Measurements from ENCODE around the gene INO80D.

Gene INO80D

DNA sequence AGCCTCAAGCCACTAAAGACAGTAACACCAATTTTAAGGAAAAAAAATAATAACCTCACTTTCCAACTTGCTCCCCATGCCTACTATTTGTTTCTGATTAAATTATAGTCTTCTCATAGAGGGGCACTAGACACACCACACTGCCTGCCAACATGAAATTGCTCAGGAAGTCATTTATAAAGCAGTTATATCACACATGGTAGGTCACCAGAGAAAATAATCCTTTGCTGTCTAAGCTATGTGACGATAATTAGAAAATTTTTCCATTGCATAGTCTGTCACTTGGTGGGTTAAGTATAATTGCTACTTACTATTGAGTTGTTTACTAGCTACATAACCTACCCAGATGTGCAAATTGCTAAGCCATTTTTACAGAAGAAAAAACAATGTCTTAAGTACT lies 85.2 kb downstream of the INO80D start:
- ChIA-PET POLR2A (no interaction called here), CTCF (interaction anchor here (1.5 kb wide), 1 partner anchor 9 kb away, joined by 4 read pairs; no protein-coding TSS in a partner anchor)
- TF ChIP-seq, protein P1, sequence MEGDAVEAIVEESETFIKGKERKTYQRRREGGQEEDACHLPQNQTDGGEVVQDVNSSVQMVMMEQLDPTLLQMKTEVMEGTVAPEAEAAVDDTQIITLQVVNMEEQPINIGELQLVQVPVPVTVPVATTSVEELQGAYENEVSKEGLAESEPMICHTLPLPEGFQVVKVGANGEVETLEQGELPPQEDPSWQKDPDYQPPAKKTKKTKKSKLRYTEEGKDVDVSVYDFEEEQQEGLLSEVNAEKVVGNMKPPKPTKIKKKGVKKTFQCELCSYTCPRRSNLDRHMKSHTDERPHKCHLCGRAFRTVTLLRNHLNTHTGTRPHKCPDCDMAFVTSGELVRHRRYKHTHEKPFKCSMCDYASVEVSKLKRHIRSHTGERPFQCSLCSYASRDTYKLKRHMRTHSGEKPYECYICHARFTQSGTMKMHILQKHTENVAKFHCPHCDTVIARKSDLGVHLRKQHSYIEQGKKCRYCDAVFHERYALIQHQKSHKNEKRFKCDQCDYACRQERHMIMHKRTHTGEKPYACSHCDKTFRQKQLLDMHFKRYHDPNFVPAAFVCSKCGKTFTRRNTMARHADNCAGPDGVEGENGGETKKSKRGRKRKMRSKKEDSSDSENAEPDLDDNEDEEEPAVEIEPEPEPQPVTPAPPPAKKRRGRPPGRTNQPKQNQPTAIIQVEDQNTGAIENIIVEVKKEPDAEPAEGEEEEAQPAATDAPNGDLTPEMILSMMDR (IDR thresholded peaks at IDR 0.05; ENCODE audit: control extremely low read depth, extremely low read depth, low read depth, missing control alignments): no peak
- no peak for DNase-seq (ENCODE audit: extremely low spot score)

DNA sequence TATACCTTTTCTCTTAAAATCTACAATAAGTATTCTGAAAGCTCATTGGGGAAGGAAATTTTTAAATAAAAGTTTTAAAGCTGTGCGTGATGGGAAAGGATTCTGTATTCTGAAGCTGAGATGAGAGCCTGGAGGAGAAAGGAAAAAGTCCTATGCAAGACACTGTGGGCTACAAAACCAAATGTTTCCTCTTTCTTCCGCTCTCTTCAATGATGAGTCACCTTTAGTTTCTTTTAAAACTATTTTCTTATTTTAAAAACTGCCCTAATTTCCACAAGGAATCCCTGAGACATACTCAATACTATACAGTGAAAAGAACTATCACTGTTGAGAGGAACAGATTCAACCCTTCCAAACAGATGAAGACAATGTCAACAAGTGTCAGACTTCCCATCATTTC lies 87.4 kb downstream of the INO80D start:
- ChIA-PET POLR2A (no interaction called here), CTCF (interaction anchor here (1.6 to 1.7 kb wide), 3 partner anchors 9 to 14 kb away, joined by 3 to 5 read pairs (median 4); no protein-coding TSS in a partner anchor)
- DNase-seq (ENCODE audit: extremely low spot score): no peak
- TF ChIP-seq, protein P1 (IDR thresholded peaks at IDR 0.05; ENCODE audit: control extremely low read depth, extremely low read depth, low read depth, missing control alignments): no peak

DNA sequence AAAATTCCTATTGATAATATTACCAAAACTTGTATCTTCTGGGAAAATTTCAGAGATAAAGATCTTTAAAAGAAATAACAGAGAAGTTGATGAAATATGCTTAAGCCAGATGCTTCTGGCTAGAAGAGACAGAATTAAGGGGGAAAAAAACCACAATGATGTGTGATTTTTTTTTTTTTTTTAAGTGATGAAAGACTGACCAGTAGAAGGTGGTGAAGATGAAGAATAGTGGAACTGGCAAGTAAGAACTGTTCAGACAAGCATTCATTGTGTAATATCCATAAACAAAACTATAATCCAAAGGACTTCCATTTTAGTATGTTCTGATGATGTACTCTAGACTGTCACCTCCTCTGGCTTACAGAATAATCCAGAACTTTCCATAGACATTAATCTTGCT lies 89.8 kb downstream of the INO80D start:
- TF ChIP-seq, protein P1 (IDR thresholded peaks at IDR 0.05; ENCODE audit: control extremely low read depth, extremely low read depth, low read depth, missing control alignments): no peak
- ChIA-PET CTCF (interaction anchor here (1.2 to 3.1 kb wide), 4 partner anchors 9 to 47 kb away, joined by 3 to 12 read pairs (median 5); no protein-coding TSS in a partner anchor), POLR2A (no interaction called here)
- DNase-seq (ENCODE audit: extremely low spot score): no peak

GRCh38 chr2:205995260-205995659 lies 90.7 kb downstream of the INO80D start:
- no peak for DNase-seq (ENCODE audit: extremely low spot score)
- CTCF ChIA-PET: interaction anchor here (1.4 to 3.1 kb wide), 4 partner anchors 9 to 47 kb away, joined by 3 to 12 read pairs (median 4); no protein-coding TSS in a partner anchor
- POLR2A ChIA-PET: no interaction called here
- TF ChIP-seq, protein P1 (IDR thresholded peaks at IDR 0.05; ENCODE audit: control extremely low read depth, extremely low read depth, low read depth, missing control alignments): no peak

GRCh38 chr2:205994344-205994743 lies 91.6 kb downstream of the INO80D start:
- TF ChIP-seq, protein P1 (IDR thresholded peaks at IDR 0.05; ENCODE audit: control extremely low read depth, extremely low read depth, low read depth, missing control alignments): no peak
- CTCF ChIA-PET: interaction anchor here (1.4 to 3.1 kb wide), 2 partner anchors 11 to 12 kb away, joined by 3 to 12 read pairs; no protein-coding TSS in a partner anchor
- DNase-seq (ENCODE audit: extremely low spot score): no peak
- POLR2A ChIA-PET: no interaction called here

- POLR2A ChIA-PET: no interaction called here
- no peak for DNase-seq (ENCODE audit: extremely low spot score)
- CTCF ChIA-PET: no interaction called here
- TF ChIP-seq, protein P1 (IDR thresholded peaks at IDR 0.05; ENCODE audit: control extremely low read depth, extremely low read depth, low read depth, missing control alignments): no peak
These were observed 95.9 kb downstream of the INO80D start for GRCh38 chr2:205990104-205990503.

Data from GM10248 (cell line).